Hepatic stellate cell (primary cell): ENCODE results near the gene KIRREL2.
A peak's percentile ranks its signal among the peaks of the same experiment; 100 is the strongest.

Experiments
- DNase-seq: peaks from one replicate; pipeline ENCODE4 v3.0.0; 2011; ENCODE audit warnings: low spot score

KIRREL2 gene

GRCh38 chr19:35844482-35845214, 12.1 kb upstream of the KIRREL2 start:
- DNase-seq: no peak

GRCh38 chr19:35845215-35846037, 11.3 kb upstream of the KIRREL2 start:
- DNase-seq: no peak

GRCh38 chr19:35846038-35846668, 10.6 kb upstream of the KIRREL2 start:
- DNase-seq: no peak

GRCh38 chr19:35847911-35848310, 8.8 kb upstream of the KIRREL2 start:
- no peak for DNase-seq

- DNase-seq: no peak
These were observed 8.2 kb upstream of the KIRREL2 start for GRCh38 chr19:35848486-35848885.

- DNase-seq: no peak
These were observed 7.7 kb upstream of the KIRREL2 start for GRCh38 chr19:35848919-35849505.

- DNase-seq: no peak
These were observed 5.3 kb upstream of the KIRREL2 start for GRCh38 chr19:35851213-35852028.

GRCh38 chr19:35852029-35852780, 4.5 kb upstream of the KIRREL2 start, which contains the start of gene NPHS1:
TSS of gene NPHS1 (minus strand) at chr19:35852504. CDS start at chr19:35851837, 667 bp downstream.
- DNase-seq: no peak

- no peak for DNase-seq
These were observed 3.5 kb upstream of the KIRREL2 start for GRCh38 chr19:35853038-35853756.

- DNase-seq: no peak
These were observed 1.6 kb downstream of the KIRREL2 start for GRCh38 chr19:35858311-35858710.

- DNase-seq: no peak
These were observed 2.7 kb downstream of the KIRREL2 start for GRCh38 chr19:35859414-35859813.

GRCh38 chr19:35860436-35860817, 3.7 kb downstream of the KIRREL2 start:
- DNase-seq: no peak

- no peak for DNase-seq
These were observed 4.3 kb downstream of the KIRREL2 start for GRCh38 chr19:35860818-35861639.

GRCh38 chr19:35861640-35862160, 5.0 kb downstream of the KIRREL2 start:
- no peak for DNase-seq

- DNase-seq: no peak
These were observed 5.8 kb downstream of the KIRREL2 start for GRCh38 chr19:35862528-35862927.

GRCh38 chr19:35863018-35863417, 6.3 kb downstream of the KIRREL2 start:
- DNase-seq: no peak

- peak; percentile 67 for DNase-seq
These were observed 11.6 kb downstream of the KIRREL2 start, which contains the start of gene APLP1 for GRCh38 chr19:35868172-35868822. TSS of gene APLP1 (plus strand) at chr19:35868574. CDS start at chr19:35868637, 63 bp downstream.

- DNase-seq: no peak
These were observed 12.2 kb downstream of the KIRREL2 start for GRCh38 chr19:35868823-35869326.
